WTC11 (cell line): ENCODE results near the gene STIMATE. TPM values are rescaled to one million over a fixed set of nuclear protein-coding genes. Genes with fewer than 3 reads are reported as not detected.

Source experiments
- ATAC-seq: fragments of 200-7000 bp; cut with Tn5 transposase; 2 replicates; pipeline ENCODE4 v1.10.0; 2021; ENCODE audit warnings: mild to moderate bottlenecking, moderate library complexity
- CTCF ChIA-PET: fragments of 300-600 bp; sonication (Branson Sonifier 250); formaldehyde crosslinking; loops from one replicate; lab custom pipeline; 2021; ENCODE audit warnings: antibody characterized with exemption; lab: Charles Lee
- POLR2A ChIA-PET: fragments of 350-600 bp; sonication (Branson Sonifier 250); formaldehyde crosslinking; loops from one replicate; lab custom pipeline; 2021; ENCODE audit warnings: antibody characterized with exemption; lab: Charles Lee
- DNase-seq: peaks from one replicate; pipeline ENCODE4 v3.0.0; 2021; ENCODE audit warnings: low spot score
- H3K27ac Mint-ChIP-seq: 2 replicates; pipeline ENCODE4 v1.8.0; 2021; ENCODE audit warnings: mixed read lengths
- H3K27me3 Mint-ChIP-seq: 2 replicates; pipeline ENCODE4 v1.8.0; 2021; ENCODE audit warnings: low read depth, mild to moderate bottlenecking, moderate library complexity, mixed read lengths
- H3K36me3 Mint-ChIP-seq: 2 replicates; pipeline ENCODE4 v1.8.0; 2021; ENCODE audit warnings: mixed read lengths
- H3K4me1 Mint-ChIP-seq: 2 replicates; pipeline ENCODE4 v1.8.0; 2022; ENCODE audit warnings: mixed read lengths
- H3K4me3 Mint-ChIP-seq: 2 replicates; pipeline ENCODE4 v1.8.0; 2021; ENCODE audit warnings: mild to moderate bottlenecking, moderate library complexity, mixed read lengths
- H3K9me3 Mint-ChIP-seq: 2 replicates; pipeline ENCODE4 v1.8.0; 2021; ENCODE audit warnings: mixed read lengths
- CREM ChIP-seq: sonication (generic); formaldehyde crosslinking; IDR thresholded peaks from 2 replicates; pipeline ENCODE4 v1.8.1; 2022; ENCODE audit warnings: mild to moderate bottlenecking, missing genetic modification reagents, moderate library complexity
- ESRRA ChIP-seq: sonication (generic); formaldehyde crosslinking; IDR thresholded peaks from 2 replicates; pipeline ENCODE4 v1.8.1; 2022; ENCODE audit warnings: mild to moderate bottlenecking, missing genetic modification reagents, borderline replicate concordance
- GTF2I ChIP-seq: fragments of 250-450 bp; sonication (Bioruptor Pico); conservative IDR thresholded peaks from 2 replicates; pipeline ENCODE4 v1.4.0; 2021; ENCODE audit warnings: mild to moderate bottlenecking
- IRF2 ChIP-seq: sonication (generic); formaldehyde crosslinking; IDR thresholded peaks from 2 replicates; pipeline ENCODE4 v1.8.0; 2022; ENCODE audit warnings: low read depth, missing genetic modification reagents, borderline replicate concordance
- JUN ChIP-seq: sonication (generic); formaldehyde crosslinking; IDR thresholded peaks from 2 replicates; pipeline ENCODE4 v1.8.0; 2023; ENCODE audit warnings: mild to moderate bottlenecking, missing genetic modification reagents
- NFYB ChIP-seq: sonication (generic); formaldehyde crosslinking; conservative IDR thresholded peaks from 2 replicates; pipeline ENCODE4 v1.8.0; 2022; ENCODE audit warnings: low read depth, missing genetic modification reagents
- NR1H2 ChIP-seq: sonication (generic); formaldehyde crosslinking; IDR thresholded peaks from 2 replicates; pipeline ENCODE4 v1.9.0; 2021; ENCODE audit warnings: mild to moderate bottlenecking, moderate library complexity, missing genetic modification reagents
- ZNF121 ChIP-seq: sonication (generic); formaldehyde crosslinking; IDR thresholded peaks from 2 replicates; pipeline ENCODE4 v1.8.0; 2023; ENCODE audit warnings: missing genetic modification reagents
- ZNF317 ChIP-seq: sonication (generic); formaldehyde crosslinking; IDR thresholded peaks from 2 replicates; pipeline ENCODE4 v1.8.1; 2023; ENCODE audit warnings: low read depth, mild to moderate bottlenecking, moderate library complexity, missing genetic modification reagents, borderline replicate concordance
- ZNF416 ChIP-seq: fragments of 250-450 bp; sonication (Bioruptor Pico); IDR thresholded peaks from 2 replicates; pipeline ENCODE4 v1.9.0; 2021; ENCODE audit warnings: mild to moderate bottlenecking, inconsistent platforms
- ZNF671 ChIP-seq: fragments of 250-450 bp; sonication (Bioruptor Pico); IDR thresholded peaks from 2 replicates; pipeline ENCODE4 v1.8.0; 2021; ENCODE audit warnings: mild to moderate bottlenecking
- total RNA-seq: library from RNA; stranded (reverse); gene quantifications from 3 replicates; pipeline ENCODE4 v1.2.3, GENCODE V29; 2021
- TF ChIP-seq, protein P1 (sequence below): fragments of 250-450 bp; sonication (Bioruptor Pico); IDR thresholded peaks from 2 replicates; pipeline ENCODE4 v2.1.2; 2022; ENCODE audit warnings: mild to moderate bottlenecking, moderate library complexity
- TF ChIP-seq, protein P2 (sequence below): sonication (generic); formaldehyde crosslinking; IDR thresholded peaks from 2 replicates; pipeline ENCODE4 v1.8.1; 2023; ENCODE audit warnings: mild to moderate bottlenecking, moderate library complexity, missing genetic modification reagents
- TF ChIP-seq, protein P3 (sequence below): sonication (generic); formaldehyde crosslinking; IDR thresholded peaks from 2 replicates; pipeline ENCODE4 v1.8.1; 2023; ENCODE audit warnings: mild to moderate bottlenecking, missing genetic modification reagents, moderate library complexity
- TF ChIP-seq, protein P4 (sequence below): sonication (generic); formaldehyde crosslinking; IDR thresholded peaks from 2 replicates; pipeline ENCODE4 v1.8.0; 2022; ENCODE audit warnings: missing genetic modification reagents
- TF ChIP-seq, protein P5 (sequence below): sonication (generic); formaldehyde crosslinking; IDR thresholded peaks from 2 replicates; pipeline ENCODE4 v1.8.1; 2022; ENCODE audit warnings: mild to moderate bottlenecking, missing genetic modification reagents, moderate library complexity, borderline replicate concordance
- TF ChIP-seq, protein P6 (sequence below): sonication (generic); formaldehyde crosslinking; IDR thresholded peaks from 2 replicates; pipeline ENCODE4 v1.8.0; 2022; ENCODE audit warnings: mild to moderate bottlenecking, missing genetic modification reagents
- TF ChIP-seq, protein P7 (sequence below): fragments of 200-600 bp; IDR thresholded peaks from 2 replicates; pipeline ENCODE4 v1.8.0; 2022; ENCODE audit warnings: antibody characterized with exemption
- TF ChIP-seq, protein P8 (sequence below): fragments of 250-450 bp; sonication (Bioruptor Pico); conservative IDR thresholded peaks from 2 replicates; pipeline ENCODE4 v1.9.0; 2021; ENCODE audit warnings: mild to moderate bottlenecking
- TF ChIP-seq, protein P9 (sequence below): sonication (generic); formaldehyde crosslinking; IDR thresholded peaks from 2 replicates; pipeline ENCODE4 v1.8.0; 2022; ENCODE audit warnings: mild to moderate bottlenecking, missing genetic modification reagents

The STIMATE gene
- total RNA-seq, 1 experiment from 2014 or later: 35.5 TPM

DNA sequence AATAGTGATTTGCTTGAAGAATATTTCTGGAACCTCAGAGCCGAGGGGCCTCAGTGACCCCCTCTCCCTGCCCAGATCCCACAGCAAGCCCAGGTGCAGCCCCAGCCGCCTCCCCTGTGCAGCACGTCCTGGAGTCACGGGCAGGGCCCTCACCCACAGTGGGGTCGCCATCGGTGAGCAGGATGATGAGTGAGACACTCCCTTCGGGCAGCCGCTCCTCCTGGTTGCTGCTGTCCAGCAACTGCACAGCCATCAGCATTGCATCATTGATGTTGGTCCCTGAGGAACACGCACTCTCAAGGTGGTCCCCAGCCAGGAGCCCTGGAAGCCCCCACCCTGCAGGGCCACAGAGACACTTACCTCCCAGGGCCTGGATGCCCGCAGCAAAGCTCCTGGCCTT lies 73.3 kb downstream of the STIMATE start:
- ATAC-seq: no peak
- Mint-ChIP-seq H3K36me3 (no peaks in the 10 kb centered on the region), H3K4me3 (no peak overlapping the region), H3K4me1 (peaks cover 12% of the 10 kb centered on the region), H3K27ac (no peak overlapping the region), H3K9me3 (no peaks in the 10 kb centered on the region), H3K27me3 (no peaks in the 10 kb centered on the region)
- POLR2A ChIA-PET: no interaction called here
- no peak for DNase-seq
- CTCF ChIA-PET: interaction anchor here (1.0 to 6.4 kb wide), 3 partner anchors 22 to 234 kb away, joined by 3 to 96 read pairs (median 4); partner anchors contain the start of gene ITIH3
- TF ChIP-seq, protein P1, sequence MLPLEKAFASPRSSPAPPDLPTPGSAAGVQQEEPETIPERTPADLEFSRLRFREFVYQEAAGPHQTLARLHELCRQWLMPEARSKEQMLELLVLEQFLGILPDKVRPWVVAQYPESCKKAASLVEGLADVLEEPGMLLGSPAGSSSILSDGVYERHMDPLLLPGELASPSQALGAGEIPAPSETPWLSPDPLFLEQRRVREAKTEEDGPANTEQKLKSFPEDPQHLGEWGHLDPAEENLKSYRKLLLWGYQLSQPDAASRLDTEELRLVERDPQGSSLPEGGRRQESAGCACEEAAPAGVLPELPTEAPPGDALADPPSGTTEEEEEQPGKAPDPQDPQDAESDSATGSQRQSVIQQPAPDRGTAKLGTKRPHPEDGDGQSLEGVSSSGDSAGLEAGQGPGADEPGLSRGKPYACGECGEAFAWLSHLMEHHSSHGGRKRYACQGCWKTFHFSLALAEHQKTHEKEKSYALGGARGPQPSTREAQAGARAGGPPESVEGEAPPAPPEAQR: no peak
- TF ChIP-seq ZNF416 (CRISPR knock-in tag) (no peak), NFYB (CRISPR knock-in tag) (no peak), JUN (CRISPR knock-in tag) (no peak), ZNF671 (no peak), CREM (CRISPR knock-in tag) (no peak), NR1H2 (CRISPR knock-in tag) (no peak), IRF2 (CRISPR knock-in tag) (no peak), GTF2I (CRISPR knock-in tag) (no peak), ESRRA (CRISPR knock-in tag) (no peak), ZNF121 (CRISPR knock-in tag) (no peak), ZNF317 (no peak)
- TF ChIP-seq, protein P2, sequence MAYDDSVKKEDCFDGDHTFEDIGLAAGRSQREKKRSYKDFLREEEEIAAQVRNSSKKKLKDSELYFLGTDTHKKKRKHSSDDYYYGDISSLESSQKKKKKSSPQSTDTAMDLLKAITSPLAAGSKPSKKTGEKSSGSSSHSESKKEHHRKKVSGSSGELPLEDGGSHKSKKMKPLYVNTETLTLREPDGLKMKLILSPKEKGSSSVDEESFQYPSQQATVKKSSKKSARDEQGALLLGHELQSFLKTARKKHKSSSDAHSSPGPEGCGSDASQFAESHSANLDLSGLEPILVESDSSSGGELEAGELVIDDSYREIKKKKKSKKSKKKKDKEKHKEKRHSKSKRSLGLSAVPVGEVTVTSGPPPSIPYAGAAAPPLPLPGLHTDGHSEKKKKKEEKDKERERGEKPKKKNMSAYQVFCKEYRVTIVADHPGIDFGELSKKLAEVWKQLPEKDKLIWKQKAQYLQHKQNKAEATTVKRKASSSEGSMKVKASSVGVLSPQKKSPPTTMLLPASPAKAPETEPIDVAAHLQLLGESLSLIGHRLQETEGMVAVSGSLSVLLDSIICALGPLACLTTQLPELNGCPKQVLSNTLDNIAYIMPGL (CRISPR knock-in tag): no peak
- TF ChIP-seq, protein P3, sequence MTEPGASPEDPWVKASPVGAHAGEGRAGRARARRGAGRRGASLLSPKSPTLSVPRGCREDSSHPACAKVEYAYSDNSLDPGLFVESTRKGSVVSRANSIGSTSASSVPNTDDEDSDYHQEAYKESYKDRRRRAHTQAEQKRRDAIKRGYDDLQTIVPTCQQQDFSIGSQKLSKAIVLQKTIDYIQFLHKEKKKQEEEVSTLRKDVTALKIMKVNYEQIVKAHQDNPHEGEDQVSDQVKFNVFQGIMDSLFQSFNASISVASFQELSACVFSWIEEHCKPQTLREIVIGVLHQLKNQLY (CRISPR knock-in tag): no peak
- TF ChIP-seq, protein P4, sequence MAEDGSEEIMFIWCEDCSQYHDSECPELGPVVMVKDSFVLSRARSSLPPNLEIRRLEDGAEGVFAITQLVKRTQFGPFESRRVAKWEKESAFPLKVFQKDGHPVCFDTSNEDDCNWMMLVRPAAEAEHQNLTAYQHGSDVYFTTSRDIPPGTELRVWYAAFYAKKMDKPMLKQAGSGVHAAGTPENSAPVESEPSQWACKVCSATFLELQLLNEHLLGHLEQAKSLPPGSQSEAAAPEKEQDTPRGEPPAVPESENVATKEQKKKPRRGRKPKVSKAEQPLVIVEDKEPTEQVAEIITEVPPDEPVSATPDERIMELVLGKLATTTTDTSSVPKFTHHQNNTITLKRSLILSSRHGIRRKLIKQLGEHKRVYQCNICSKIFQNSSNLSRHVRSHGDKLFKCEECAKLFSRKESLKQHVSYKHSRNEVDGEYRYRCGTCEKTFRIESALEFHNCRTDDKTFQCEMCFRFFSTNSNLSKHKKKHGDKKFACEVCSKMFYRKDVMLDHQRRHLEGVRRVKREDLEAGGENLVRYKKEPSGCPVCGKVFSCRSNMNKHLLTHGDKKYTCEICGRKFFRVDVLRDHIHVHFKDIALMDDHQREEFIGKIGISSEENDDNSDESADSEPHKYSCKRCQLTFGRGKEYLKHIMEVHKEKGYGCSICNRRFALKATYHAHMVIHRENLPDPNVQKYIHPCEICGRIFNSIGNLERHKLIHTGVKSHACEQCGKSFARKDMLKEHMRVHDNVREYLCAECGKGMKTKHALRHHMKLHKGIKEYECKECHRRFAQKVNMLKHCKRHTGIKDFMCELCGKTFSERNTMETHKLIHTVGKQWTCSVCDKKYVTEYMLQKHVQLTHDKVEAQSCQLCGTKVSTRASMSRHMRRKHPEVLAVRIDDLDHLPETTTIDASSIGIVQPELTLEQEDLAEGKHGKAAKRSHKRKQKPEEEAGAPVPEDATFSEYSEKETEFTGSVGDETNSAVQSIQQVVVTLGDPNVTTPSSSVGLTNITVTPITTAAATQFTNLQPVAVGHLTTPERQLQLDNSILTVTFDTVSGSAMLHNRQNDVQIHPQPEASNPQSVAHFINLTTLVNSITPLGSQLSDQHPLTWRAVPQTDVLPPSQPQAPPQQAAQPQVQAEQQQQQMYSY: no peak
- TF ChIP-seq, protein P5, sequence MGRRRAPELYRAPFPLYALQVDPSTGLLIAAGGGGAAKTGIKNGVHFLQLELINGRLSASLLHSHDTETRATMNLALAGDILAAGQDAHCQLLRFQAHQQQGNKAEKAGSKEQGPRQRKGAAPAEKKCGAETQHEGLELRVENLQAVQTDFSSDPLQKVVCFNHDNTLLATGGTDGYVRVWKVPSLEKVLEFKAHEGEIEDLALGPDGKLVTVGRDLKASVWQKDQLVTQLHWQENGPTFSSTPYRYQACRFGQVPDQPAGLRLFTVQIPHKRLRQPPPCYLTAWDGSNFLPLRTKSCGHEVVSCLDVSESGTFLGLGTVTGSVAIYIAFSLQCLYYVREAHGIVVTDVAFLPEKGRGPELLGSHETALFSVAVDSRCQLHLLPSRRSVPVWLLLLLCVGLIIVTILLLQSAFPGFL (CRISPR knock-in tag): no peak
- TF ChIP-seq, protein P6, sequence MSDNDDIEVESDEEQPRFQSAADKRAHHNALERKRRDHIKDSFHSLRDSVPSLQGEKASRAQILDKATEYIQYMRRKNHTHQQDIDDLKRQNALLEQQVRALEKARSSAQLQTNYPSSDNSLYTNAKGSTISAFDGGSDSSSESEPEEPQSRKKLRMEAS (CRISPR knock-in tag): no peak
- TF ChIP-seq, protein P7, sequence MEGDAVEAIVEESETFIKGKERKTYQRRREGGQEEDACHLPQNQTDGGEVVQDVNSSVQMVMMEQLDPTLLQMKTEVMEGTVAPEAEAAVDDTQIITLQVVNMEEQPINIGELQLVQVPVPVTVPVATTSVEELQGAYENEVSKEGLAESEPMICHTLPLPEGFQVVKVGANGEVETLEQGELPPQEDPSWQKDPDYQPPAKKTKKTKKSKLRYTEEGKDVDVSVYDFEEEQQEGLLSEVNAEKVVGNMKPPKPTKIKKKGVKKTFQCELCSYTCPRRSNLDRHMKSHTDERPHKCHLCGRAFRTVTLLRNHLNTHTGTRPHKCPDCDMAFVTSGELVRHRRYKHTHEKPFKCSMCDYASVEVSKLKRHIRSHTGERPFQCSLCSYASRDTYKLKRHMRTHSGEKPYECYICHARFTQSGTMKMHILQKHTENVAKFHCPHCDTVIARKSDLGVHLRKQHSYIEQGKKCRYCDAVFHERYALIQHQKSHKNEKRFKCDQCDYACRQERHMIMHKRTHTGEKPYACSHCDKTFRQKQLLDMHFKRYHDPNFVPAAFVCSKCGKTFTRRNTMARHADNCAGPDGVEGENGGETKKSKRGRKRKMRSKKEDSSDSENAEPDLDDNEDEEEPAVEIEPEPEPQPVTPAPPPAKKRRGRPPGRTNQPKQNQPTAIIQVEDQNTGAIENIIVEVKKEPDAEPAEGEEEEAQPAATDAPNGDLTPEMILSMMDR: no peak
- TF ChIP-seq, protein P8, sequence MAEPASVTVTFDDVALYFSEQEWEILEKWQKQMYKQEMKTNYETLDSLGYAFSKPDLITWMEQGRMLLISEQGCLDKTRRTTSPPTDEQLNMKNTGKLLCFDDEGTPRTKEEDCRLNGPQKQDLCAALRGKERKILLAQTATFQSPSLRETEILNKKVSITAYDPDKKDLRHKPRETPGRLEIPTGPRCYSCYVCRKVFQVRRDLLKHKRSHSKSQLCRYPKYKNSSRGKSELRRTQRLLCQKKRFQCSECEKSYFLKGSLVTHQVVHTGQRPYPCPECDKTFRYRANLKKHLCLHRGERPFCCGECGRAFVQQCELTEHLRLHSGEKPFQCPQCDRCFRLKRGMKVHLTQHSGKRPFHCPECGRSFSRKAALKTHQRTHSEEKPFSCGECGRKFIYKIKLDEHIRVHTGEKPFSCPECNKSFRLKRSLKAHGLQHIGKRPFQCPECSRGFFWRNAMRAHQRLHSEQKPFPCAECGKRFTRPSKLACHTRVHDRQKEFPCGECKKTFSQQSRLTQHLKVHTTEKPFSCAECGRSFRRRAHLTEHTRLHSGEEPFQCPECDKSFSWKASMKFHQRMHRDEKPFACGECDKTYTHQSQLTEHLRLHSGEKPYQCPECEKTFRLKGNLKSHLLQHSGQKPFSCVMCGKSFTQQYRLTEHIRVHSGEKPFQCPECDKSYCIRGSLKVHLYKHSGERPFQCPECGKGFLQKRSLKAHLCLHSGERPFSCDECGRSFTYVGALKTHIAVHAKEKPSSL: no peak
- TF ChIP-seq, protein P9, sequence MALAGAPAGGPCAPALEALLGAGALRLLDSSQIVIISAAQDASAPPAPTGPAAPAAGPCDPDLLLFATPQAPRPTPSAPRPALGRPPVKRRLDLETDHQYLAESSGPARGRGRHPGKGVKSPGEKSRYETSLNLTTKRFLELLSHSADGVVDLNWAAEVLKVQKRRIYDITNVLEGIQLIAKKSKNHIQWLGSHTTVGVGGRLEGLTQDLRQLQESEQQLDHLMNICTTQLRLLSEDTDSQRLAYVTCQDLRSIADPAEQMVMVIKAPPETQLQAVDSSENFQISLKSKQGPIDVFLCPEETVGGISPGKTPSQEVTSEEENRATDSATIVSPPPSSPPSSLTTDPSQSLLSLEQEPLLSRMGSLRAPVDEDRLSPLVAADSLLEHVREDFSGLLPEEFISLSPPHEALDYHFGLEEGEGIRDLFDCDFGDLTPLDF (CRISPR knock-in tag): no peak
